Keratinocyte (primary cell): ENCODE measurements around the gene AGAP1. TPM values are rescaled to one million over a fixed set of nuclear protein-coding genes. Genes with fewer than 3 reads are reported as not detected.

Experiments
- DNase-seq: peaks from one replicate; pipeline ENCODE4 v3.0.0-alpha.2; 2011; ENCODE audit warnings: low read depth, missing footprints, low spot score
- FAIRE-seq: peaks from 2 replicates; lab custom pipeline; 2011; peaks lifted over from hg19 to GRCh38; lab: Jason Lieb, UNC
- H2AFZ ChIP-seq: 2 replicates; pipeline ENCODE4 v1.6.0; 2012; ENCODE audit warnings: low read length, control low read depth, inconsistent platforms; ENCODE audit not compliant: control insufficient read depth
- H3K27ac ChIP-seq: 2 replicates; pipeline ENCODE4 v1.5.1; 2011; ENCODE audit warnings: low read length; ENCODE audit not compliant: control insufficient read depth, insufficient read depth
- H3K27me3 ChIP-seq: 3 replicates; pipeline ENCODE4 v1.6.0; 2011; ENCODE audit warnings: low read length; ENCODE audit not compliant: control insufficient read depth, insufficient read depth; ENCODE audit errors: extremely low read depth
- H3K36me3 ChIP-seq, 2 experiments: 2 replicates in 1 of 2; 3 replicates in 1 of 2; pipeline ENCODE4 v1.5.1; 2011; ENCODE audit warnings: low read length in 2 of 2, mild to moderate bottlenecking in 1 of 2; ENCODE audit not compliant: control insufficient read depth in 2 of 2, insufficient read depth in 2 of 2; ENCODE audit errors: extremely low read depth in 1 of 2
- H3K4me1 ChIP-seq: 3 replicates; pipeline ENCODE4 v1.5.1; 2011; ENCODE audit warnings: low read length; ENCODE audit not compliant: control insufficient read depth, insufficient read depth; ENCODE audit errors: extremely low read depth
- H3K4me2 ChIP-seq: 3 replicates; pipeline ENCODE4 v1.6.0; 2011; ENCODE audit warnings: low read depth, low read length; ENCODE audit not compliant: control insufficient read depth, insufficient read depth; ENCODE audit errors: extremely low read depth
- H3K4me3 ChIP-seq, 3 experiments: fragments of 200-600 bp in 1 of 3; sonication (generic) in 1 of 3; 2 replicates in 2 of 3; 3 replicates in 1 of 3; pipeline ENCODE4 v1.5.1; 2011 to 2016; ENCODE audit warnings: low read length in 3 of 3, mild to moderate bottlenecking in 3 of 3, control low read depth in 2 of 3, inconsistent platforms in 1 of 3, low read depth in 1 of 3, mixed read lengths in 1 of 3, mixed run types in 1 of 3, moderate library complexity in 1 of 3; ENCODE audit not compliant: control insufficient read depth in 2 of 3, insufficient read depth in 2 of 3; ENCODE audit errors: extremely low read depth in 1 of 3
- H3K79me2 ChIP-seq: 2 replicates; pipeline ENCODE4 v1.6.0; 2012; ENCODE audit warnings: low read length; ENCODE audit not compliant: control insufficient read depth, insufficient read depth
- H3K9ac ChIP-seq: 3 replicates; pipeline ENCODE4 v1.6.0; 2011; ENCODE audit warnings: low read length; ENCODE audit not compliant: control insufficient read depth, insufficient read depth; ENCODE audit errors: extremely low read depth
- H3K9me1 ChIP-seq: 3 replicates; pipeline ENCODE4 v1.6.0; 2011; ENCODE audit warnings: low read length; ENCODE audit not compliant: control insufficient read depth, insufficient read depth; ENCODE audit errors: extremely low read depth
- H3K9me3 ChIP-seq: 2 replicates; pipeline ENCODE4 v1.5.1; 2012; ENCODE audit warnings: low read depth, low read length; ENCODE audit not compliant: control insufficient read depth
- H4K20me1 ChIP-seq: 3 replicates; pipeline ENCODE4 v1.6.0; 2011; ENCODE audit warnings: low read length; ENCODE audit not compliant: control insufficient read depth, insufficient read depth; ENCODE audit errors: extremely low read depth
- EZH2 ChIP-seq: IDR thresholded peaks from one replicate; pipeline ENCODE4 v1.6.1; 2012; ENCODE audit warnings: inconsistent platforms, mild to moderate bottlenecking, low read length, moderate library complexity
- dilution Hi-C: fragments of 300-500 bp; cut with MboI; formaldehyde crosslinking; loops from one replicate; pipeline ENCODE4 v1.7.0; 2020; ENCODE audit warnings: low sequenced_read_pairs; ENCODE audit not compliant: extremely low pct_ligation_motif_present
- polyA plus RNA-seq, 5 experiments: library from polyadenylated mRNA; depleted of rRNA in 3 of 5; stranded (reverse) in 3 of 5; stranded (forward) in 1 of 5; unstranded in 1 of 5; fragments of >200 nt; gene quantifications; 1 replicate in 1 of 5; 2 replicates in 3 of 5; 3 replicates in 1 of 5; pipeline versions ENCODE4 v1.2.1 to v1.2.3, GENCODE V29; 2011 to 2012; ENCODE audit warnings: missing spikeins in 2 of 5, low read depth in 1 of 5, low replicate concordance in 1 of 5
- TF ChIP-seq, protein P1 (sequence below), 3 experiments: IDR thresholded peaks in 1 of 3; conservative IDR thresholded peaks in 1 of 3; optimal IDR thresholded peaks in 1 of 3; 2 replicates in 2 of 3; 3 replicates in 1 of 3; pipeline versions ENCODE3 to v1.5.1; 2011; ENCODE audit warnings: low read length in 3 of 3, mild to moderate bottlenecking in 3 of 3, moderate library complexity in 2 of 3, control low read depth in 1 of 3, inconsistent platforms in 1 of 3; ENCODE audit not compliant: insufficient read depth in 2 of 3; ENCODE audit errors: extremely low read depth in 1 of 3

Gene AGAP1
- polyA plus RNA-seq, 1 donor (not counting 4 experiments of a cell fraction or from before 2014, with no cell fraction given) = 12.6 TPM

DNA sequence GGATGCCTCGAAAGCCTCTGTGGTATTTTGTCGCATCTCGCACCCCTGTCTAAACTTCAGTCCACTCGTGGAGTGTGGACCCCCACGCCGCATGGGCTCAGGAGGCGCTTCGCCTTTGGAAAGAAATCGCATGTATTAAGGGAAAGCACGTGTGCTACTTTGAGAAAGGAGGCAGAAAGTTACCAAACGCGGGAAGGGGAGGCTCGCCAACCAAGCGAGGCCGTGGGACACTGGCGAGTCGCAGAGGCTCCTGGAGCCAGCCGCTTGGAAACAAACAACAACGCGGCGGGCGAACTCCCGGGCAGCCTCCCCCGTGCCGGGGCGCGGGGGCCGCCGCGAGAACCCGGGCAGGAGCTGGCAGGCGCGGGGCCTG, 455 bp upstream of the AGAP1 start:
- Histone ChIP-seq H3K9ac (peak overlapping the region; percentile 65), H3K4me1 (peaks cover 16% of the 10 kb centered on the region), H3K27ac (no peak overlapping the region), H3K4me3 (peak overlapping the region; percentile 23 to 62 (median 53)), H3K79me2 (peaks cover 32% of the 10 kb centered on the region), H2AFZ (peak overlapping the region; percentile 84), H3K9me3 (no peaks in the 10 kb centered on the region), H3K27me3 (no peaks in the 10 kb centered on the region), H4K20me1 (peaks cover 8% of the 10 kb centered on the region), H3K36me3 (no peaks in the 10 kb centered on the region), H3K4me2 (peak overlapping the region; percentile 80), H3K9me1 (no peaks in the 10 kb centered on the region)
- dilution Hi-C loops = no loop called here
- TF ChIP-seq, protein P1, sequence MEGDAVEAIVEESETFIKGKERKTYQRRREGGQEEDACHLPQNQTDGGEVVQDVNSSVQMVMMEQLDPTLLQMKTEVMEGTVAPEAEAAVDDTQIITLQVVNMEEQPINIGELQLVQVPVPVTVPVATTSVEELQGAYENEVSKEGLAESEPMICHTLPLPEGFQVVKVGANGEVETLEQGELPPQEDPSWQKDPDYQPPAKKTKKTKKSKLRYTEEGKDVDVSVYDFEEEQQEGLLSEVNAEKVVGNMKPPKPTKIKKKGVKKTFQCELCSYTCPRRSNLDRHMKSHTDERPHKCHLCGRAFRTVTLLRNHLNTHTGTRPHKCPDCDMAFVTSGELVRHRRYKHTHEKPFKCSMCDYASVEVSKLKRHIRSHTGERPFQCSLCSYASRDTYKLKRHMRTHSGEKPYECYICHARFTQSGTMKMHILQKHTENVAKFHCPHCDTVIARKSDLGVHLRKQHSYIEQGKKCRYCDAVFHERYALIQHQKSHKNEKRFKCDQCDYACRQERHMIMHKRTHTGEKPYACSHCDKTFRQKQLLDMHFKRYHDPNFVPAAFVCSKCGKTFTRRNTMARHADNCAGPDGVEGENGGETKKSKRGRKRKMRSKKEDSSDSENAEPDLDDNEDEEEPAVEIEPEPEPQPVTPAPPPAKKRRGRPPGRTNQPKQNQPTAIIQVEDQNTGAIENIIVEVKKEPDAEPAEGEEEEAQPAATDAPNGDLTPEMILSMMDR (optimal IDR thresholded peaks at IDR 0.05 in 1 of 3, IDR thresholded peaks at IDR 0.05 in 1 of 3, conservative IDR thresholded peaks at IDR 0.05 in 1 of 3; ENCODE audit: extremely low read depth in 1 of 3, insufficient read depth in 2 of 3, low read length in 3 of 3) = no peak
- TF ChIP-seq EZH2 = no peak
- FAIRE-seq (no peak), DNase-seq (no peak)

DNA sequence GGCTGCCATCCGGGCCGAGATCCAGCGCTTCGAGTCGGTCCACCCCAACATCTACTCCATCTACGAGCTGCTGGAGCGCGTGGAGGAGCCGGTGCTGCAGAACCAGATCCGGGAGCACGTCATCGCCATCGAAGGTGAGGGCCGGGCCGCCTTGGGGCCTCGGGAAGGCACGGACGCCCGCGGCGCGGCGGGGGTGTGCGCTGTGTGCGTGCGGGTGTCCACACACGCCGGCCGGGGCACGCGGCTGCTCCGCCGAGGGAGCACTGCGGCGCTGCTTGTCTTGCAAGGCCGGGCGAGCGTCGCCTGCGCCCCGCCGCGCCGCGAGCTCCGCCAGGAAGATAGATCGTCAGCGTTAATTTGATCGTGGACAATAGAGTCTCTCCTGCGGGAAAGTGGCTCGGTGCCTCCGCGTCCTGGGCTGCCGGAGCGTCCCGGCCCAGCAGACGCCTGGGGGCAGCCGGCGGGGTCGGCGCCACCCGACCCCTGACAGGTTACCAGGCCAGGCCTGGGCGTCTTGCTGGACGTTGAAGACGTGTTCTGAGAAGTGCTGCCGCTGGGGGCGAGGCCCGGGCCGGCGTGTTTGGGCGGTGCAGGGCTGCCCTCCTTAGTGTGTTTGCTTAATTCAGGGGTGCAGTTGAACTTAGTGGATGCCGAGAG, 1.0 kb downstream of the AGAP1 start:
- TF ChIP-seq, protein P1 (optimal IDR thresholded peaks at IDR 0.05 in 1 of 3, IDR thresholded peaks at IDR 0.05 in 1 of 3, conservative IDR thresholded peaks at IDR 0.05 in 1 of 3; ENCODE audit: extremely low read depth in 1 of 3, insufficient read depth in 2 of 3, low read length in 3 of 3) = no peak
- TF ChIP-seq EZH2 = no peak
- H3K9me1 ChIP-seq = no peaks in the 10 kb centered on the region
- peaks cover 8% of the 10 kb centered on the region for H4K20me1 ChIP-seq
- peak overlapping the region; percentile 86 for H3K4me2 ChIP-seq
- no peaks in the 10 kb centered on the region for H3K27me3 ChIP-seq
- H3K9me3 ChIP-seq = no peaks in the 10 kb centered on the region
- H3K4me1 ChIP-seq = peaks cover 16% of the 10 kb centered on the region
- H3K36me3 ChIP-seq = no peaks in the 10 kb centered on the region
- H3K4me3 ChIP-seq = peak overlapping the region; percentile 53 to 83 (median 70)
- peak overlapping the region; percentile 82 for H2AFZ ChIP-seq
- FAIRE-seq (no peak), DNase-seq (no peak)
- H3K9ac ChIP-seq = peak overlapping the region; percentile 72
- peaks cover 46% of the 10 kb centered on the region for H3K79me2 ChIP-seq
- dilution Hi-C loops = no loop called here
- peak overlapping the region; percentile 29 for H3K27ac ChIP-seq
